HUES64 (cell line): ENCODE data around the gene TACSTD2.
"Not testable (repeated sequence)": the region's sequence is repeated elsewhere in the genome, so short reads cannot be mapped to it uniquely, and the experiment has no call there.

Experiments
- H3K27ac ChIP-seq: 2 replicates; pipeline ENCODE4 v1.7.0; 2013; ENCODE audit warnings: low read depth, low read length, inconsistent platforms
- H3K27me3 ChIP-seq: 2 replicates; pipeline ENCODE4 v1.6.1; 2013; ENCODE audit warnings: mild to moderate bottlenecking, low read length; ENCODE audit not compliant: insufficient read depth
- H3K36me3 ChIP-seq: 2 replicates; pipeline ENCODE4 v1.6.1; 2013; ENCODE audit warnings: mild to moderate bottlenecking, low read length; ENCODE audit not compliant: insufficient read depth
- H3K4me1 ChIP-seq: 2 replicates; pipeline ENCODE4 v1.6.1; 2013; ENCODE audit warnings: mild to moderate bottlenecking, low read length, moderate library complexity; ENCODE audit not compliant: insufficient read depth
- H3K4me3 ChIP-seq: 2 replicates; pipeline ENCODE4 v1.5.1; 2013; ENCODE audit warnings: mild to moderate bottlenecking, low read length, moderate library complexity
- H3K9ac ChIP-seq: 2 replicates; pipeline ENCODE4 v1.6.1; 2013; ENCODE audit warnings: mild to moderate bottlenecking, low read depth, low read length
- H3K9me3 ChIP-seq: 2 replicates; pipeline ENCODE4 v1.6.1; 2013; ENCODE audit warnings: low read depth, low read length; ENCODE audit not compliant: insufficient read depth
- WGBS: fragments of 150-250, 120-280 bp; methylation state at CpG from one replicate; pipeline ENCODE4 v1.1.7; 2013; ENCODE audit warnings: missing lambda C conversion rate; 5-methylcytosine and 5-hydroxymethylcytosine counted together

TACSTD2 gene

GRCh38 chr1:58587667-58588066, 10.6 kb upstream of the TACSTD2 start:
- H3K36me3 ChIP-seq, result no peaks in the 10 kb centered on the region
- WGBS, result 98% methylated on average over 2 of the region's 2 CpGs
- no peak overlapping the region for H3K27ac ChIP-seq
- no peaks in the 10 kb centered on the region for H3K27me3 ChIP-seq
- no peak overlapping the region for H3K4me3 ChIP-seq
- no peaks in the 10 kb centered on the region for H3K9me3 ChIP-seq
- H3K4me1 ChIP-seq, result peaks cover 8% of the 10 kb centered on the region; the same call in 1 of the 2 replicates
- no peak overlapping the region for H3K9ac ChIP-seq

GRCh38 chr1:58586271-58586670, 9.2 kb upstream of the TACSTD2 start:
- H3K27ac ChIP-seq, result no peak overlapping the region
- peaks cover 8% of the 10 kb centered on the region; the same call in 1 of the 2 replicates for H3K4me1 ChIP-seq

DNA sequence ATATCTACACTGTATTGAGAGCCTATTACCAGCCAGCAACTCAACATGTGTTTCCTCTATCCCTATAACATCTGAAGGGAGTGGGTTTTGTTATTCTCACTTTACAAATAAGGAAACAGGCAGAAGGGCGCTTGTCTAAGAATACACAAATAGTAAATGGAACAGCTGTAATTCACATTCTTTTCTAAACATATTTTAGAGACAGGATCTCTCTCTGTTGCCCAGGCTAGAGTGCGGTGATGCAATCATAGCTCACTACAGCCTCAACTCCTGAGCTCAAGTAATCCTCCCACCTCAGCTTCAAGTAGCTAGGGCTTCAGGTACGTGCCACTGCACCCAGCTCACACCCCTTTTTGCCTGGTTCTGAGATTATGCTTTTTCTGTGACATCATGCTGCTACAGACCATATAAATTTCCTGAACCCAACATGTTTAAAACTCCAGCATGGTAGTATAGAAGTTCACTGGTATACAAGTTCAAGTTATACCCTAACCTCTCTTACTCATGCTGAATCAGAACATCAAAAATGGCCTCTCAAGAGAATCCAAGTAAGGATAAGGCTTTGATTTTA, 8.6 kb upstream of the TACSTD2 start:
- no peak overlapping the region for H3K27ac ChIP-seq

More at GRCh38 chr1:58586271-58586670, 9.2 kb upstream of the TACSTD2 start:
- Histone ChIP-seq H3K4me3 (no peak overlapping the region), H3K36me3 (no peaks in the 10 kb centered on the region), H3K27me3 (no peaks in the 10 kb centered on the region), H3K9me3 (no peaks in the 10 kb centered on the region), H3K9ac (no peak overlapping the region)
- WGBS, result 77% methylated on average over 4 of the region's 4 CpGs

GRCh38 chr1:58585166-58585565, 8.1 kb upstream of the TACSTD2 start:
- no peaks in the 10 kb centered on the region for H3K27me3 ChIP-seq

More for the DNA sequence above, 8.6 kb upstream of the TACSTD2 start:
- 69% methylated on average over 3 of the region's 3 CpGs for WGBS
- no peaks in the 10 kb centered on the region for H3K36me3 ChIP-seq
- no peaks in the 10 kb centered on the region for H3K27me3 ChIP-seq
- H3K4me3 ChIP-seq, result no peak overlapping the region
- no peaks in the 10 kb centered on the region for H3K9me3 ChIP-seq
- H3K4me1 ChIP-seq, result peaks cover 8% of the 10 kb centered on the region; the same call in 1 of the 2 replicates
- no peak overlapping the region for H3K9ac ChIP-seq

DNA sequence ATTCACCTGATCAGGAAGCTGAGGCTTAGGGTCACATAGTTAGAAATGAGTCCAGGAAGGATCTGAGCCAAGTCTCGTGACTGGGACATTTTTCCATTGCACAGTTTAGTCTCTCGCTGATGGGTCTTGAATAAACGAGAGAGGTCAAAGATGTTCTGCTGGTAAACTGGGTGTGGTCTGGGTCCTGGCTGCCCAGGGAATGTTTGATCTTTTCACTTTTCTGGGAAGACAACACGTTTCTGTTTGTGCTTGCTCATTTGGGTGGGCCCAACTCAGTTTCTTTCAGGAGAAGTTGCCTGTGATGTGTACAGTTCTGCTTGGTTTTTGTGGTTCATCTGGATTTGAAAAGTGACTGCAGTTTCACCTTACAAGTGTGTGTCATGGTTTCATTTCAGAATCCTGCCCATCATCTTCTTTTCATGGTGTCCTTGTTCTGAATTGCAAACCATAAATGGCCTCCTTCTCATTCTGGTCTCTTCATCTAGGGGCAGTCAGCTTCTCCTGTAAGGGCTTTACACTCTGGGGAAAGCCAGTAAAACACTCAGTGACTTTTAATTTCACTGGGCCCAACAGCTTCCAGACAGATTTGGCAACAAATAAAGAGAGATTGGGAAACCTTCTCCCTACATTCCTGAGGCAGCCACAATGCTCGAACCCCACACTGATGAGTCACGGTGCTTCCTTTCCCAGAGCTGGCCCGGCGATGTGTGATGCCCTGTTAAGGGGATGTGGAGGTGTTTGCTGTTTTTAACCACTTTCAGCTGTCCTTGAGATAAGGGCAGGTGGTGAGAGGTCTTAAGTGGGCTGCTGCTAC, 7.2 kb upstream of the TACSTD2 start:
- no peak overlapping the region for H3K27ac ChIP-seq
- no peak overlapping the region for H3K9ac ChIP-seq
- H3K4me1 ChIP-seq, result peaks cover 11% of the 10 kb centered on the region; the same call in 1 of the 2 replicates
- no peaks in the 10 kb centered on the region for H3K36me3 ChIP-seq
- no peak overlapping the region for H3K4me3 ChIP-seq
- no peaks in the 10 kb centered on the region for H3K9me3 ChIP-seq
- no peaks in the 10 kb centered on the region; the same call in 1 of the 2 replicates for H3K27me3 ChIP-seq
- 68% methylated on average over 8 of the region's 8 CpGs for WGBS

More at GRCh38 chr1:58585166-58585565, 8.1 kb upstream of the TACSTD2 start:
- Histone ChIP-seq H3K9ac (no peak overlapping the region), H3K4me1 (peaks cover 9% of the 10 kb centered on the region; the same call in 1 of the 2 replicates), H3K4me3 (no peak overlapping the region), H3K9me3 (no peaks in the 10 kb centered on the region), H3K27ac (no peak overlapping the region), H3K36me3 (no peaks in the 10 kb centered on the region)
- WGBS, result 61% methylated on average over 2 of the region's 2 CpGs

GRCh38 chr1:58583496-58583895, 6.4 kb upstream of the TACSTD2 start:
- Histone ChIP-seq H3K9ac (no peak overlapping the region), H3K27ac (no peak overlapping the region), H3K4me3 (no peak overlapping the region), H3K9me3 (no peaks in the 10 kb centered on the region), H3K4me1 (peaks cover 11% of the 10 kb centered on the region; the same call in 1 of the 2 replicates), H3K36me3 (no peaks in the 10 kb centered on the region), H3K27me3 (peaks cover under 1% of the 10 kb centered on the region)
- WGBS, result 86% methylated on average over 1 of the region's 1 CpG

GRCh38 chr1:58582143-58582542, 5.1 kb upstream of the TACSTD2 start:
- not testable (repeated sequence) for H3K4me3 ChIP-seq, H3K9ac ChIP-seq, H3K27ac ChIP-seq, H3K9me3 ChIP-seq, H3K36me3 ChIP-seq
- Histone ChIP-seq H3K27me3 (peaks cover 14% of the 10 kb centered on the region), H3K4me1 (peaks cover 11% of the 10 kb centered on the region; the same call in 1 of the 2 replicates)
- WGBS, result no CpG with 5 or more reads among the region's 1 CpG

- no peaks in the 10 kb centered on the region for H3K36me3 ChIP-seq
- no peak overlapping the region for H3K27ac ChIP-seq
- H3K9me3 ChIP-seq, result no peaks in the 10 kb centered on the region
- no peak overlapping the region for H3K9ac ChIP-seq
- no peak overlapping the region for H3K4me3 ChIP-seq
- WGBS, result 100% methylated on average over 1 of the region's 2 CpGs
- peaks cover 11% of the 10 kb centered on the region; the same call in 1 of the 2 replicates for H3K4me1 ChIP-seq
- H3K27me3 ChIP-seq, result peaks cover 19% of the 10 kb centered on the region
Observed at GRCh38 chr1:58581641-58582040, 4.6 kb upstream of the TACSTD2 start.

DNA sequence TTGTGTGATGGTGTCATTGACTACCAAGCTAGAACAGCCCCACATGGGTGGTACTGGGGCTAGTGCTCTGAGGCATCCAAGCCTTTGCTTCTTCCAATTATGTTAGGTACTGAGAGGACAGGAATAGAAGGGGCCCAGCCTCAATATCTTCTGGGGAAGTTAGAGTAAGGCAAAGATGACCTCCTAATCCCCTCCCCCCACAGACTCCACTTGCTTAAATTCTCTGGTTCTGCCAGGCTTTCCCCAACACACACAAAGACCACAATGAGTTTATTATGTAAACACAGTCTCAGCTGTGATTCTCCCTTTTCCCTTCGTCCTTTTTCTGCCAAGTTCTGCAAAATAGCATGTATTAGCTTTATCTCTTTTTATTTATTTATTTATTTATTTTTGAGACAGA, 3.1 kb upstream of the TACSTD2 start:
- Histone ChIP-seq H3K9ac (no peak overlapping the region), H3K36me3 (no peaks in the 10 kb centered on the region), H3K9me3 (no peaks in the 10 kb centered on the region), H3K4me3 (no peak overlapping the region), H3K27me3 (peaks cover 33% of the 10 kb centered on the region), H3K4me1 (peaks cover 11% of the 10 kb centered on the region; the same call in 1 of the 2 replicates), H3K27ac (no peak overlapping the region)
- 40% methylated on average over 1 of the region's 1 CpG for WGBS

DNA sequence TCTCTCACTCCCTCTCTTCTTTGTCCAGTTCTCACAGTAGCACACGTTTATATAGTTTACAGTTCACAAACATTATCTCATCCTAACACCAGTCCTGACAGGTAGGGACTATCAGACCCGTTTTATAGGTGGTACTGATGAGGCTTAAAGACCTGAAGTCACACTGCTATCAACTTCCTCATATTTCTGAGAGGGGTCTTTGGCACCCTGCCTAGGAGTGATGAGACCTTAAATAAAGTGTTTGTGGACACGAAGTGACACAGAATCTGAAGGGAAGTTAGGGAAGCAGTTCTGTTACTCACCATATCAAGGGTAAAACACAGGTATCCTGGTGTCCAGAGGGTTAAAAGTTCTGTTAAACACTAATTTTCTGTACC, 590 bp upstream of the TACSTD2 start:
- WGBS, result 26% methylated on average over 3 of the region's 3 CpGs
- peaks cover 48% of the 10 kb centered on the region for H3K27me3 ChIP-seq
- H3K4me3 ChIP-seq, result peak overlapping the region; percentile 49
- no peaks in the 10 kb centered on the region for H3K9me3 ChIP-seq
- H3K36me3 ChIP-seq, result no peaks in the 10 kb centered on the region
- H3K27ac ChIP-seq, result no peak overlapping the region
- peaks cover 13% of the 10 kb centered on the region for H3K4me1 ChIP-seq
- peak overlapping the region; percentile 55; the same call in 1 of the 2 replicates for H3K9ac ChIP-seq

GRCh38 chr1:58576325-58576726, 726 bp downstream of the TACSTD2 start:
- Histone ChIP-seq H3K27ac (no peak overlapping the region), H3K9me3 (no peaks in the 10 kb centered on the region), H3K36me3 (no peaks in the 10 kb centered on the region), H3K27me3 (peaks cover 48% of the 10 kb centered on the region), H3K4me3 (peak overlapping the region; percentile 49), H3K9ac (peak overlapping the region; percentile 55), H3K4me1 (peaks cover 13% of the 10 kb centered on the region)
- 46% methylated on average over 43 of the region's 43 CpGs for WGBS
